Mucosa of stomach (tissue), 1 donor: Measurements from ENCODE around the gene ADGRD1.
"Not testable (repeated sequence)": the region's sequence is repeated elsewhere in the genome, so short reads cannot be mapped to it uniquely, and the experiment has no call there.

Source experiments
- H3K27me3 ChIP-seq: one replicate; pipeline ENCODE4 v1.7.0; 2013; ENCODE audit warnings: mild to moderate bottlenecking, low read length; ENCODE audit not compliant: control insufficient read depth, insufficient read depth
- H3K36me3 ChIP-seq: one replicate; pipeline ENCODE4 v1.7.0; 2013; ENCODE audit warnings: low read length; ENCODE audit not compliant: control insufficient read depth, insufficient read depth
- H3K4me1 ChIP-seq: one replicate; pipeline ENCODE4 v1.7.0; 2013; ENCODE audit warnings: mild to moderate bottlenecking, low read length; ENCODE audit not compliant: control insufficient read depth, insufficient read depth
- H3K4me3 ChIP-seq: one replicate; pipeline ENCODE4 v1.7.0; 2013; ENCODE audit warnings: low read length
- H3K9ac ChIP-seq: one replicate; pipeline ENCODE4 v1.7.0; 2013; ENCODE audit warnings: mild to moderate bottlenecking, low read length, moderate library complexity
- H3K9me3 ChIP-seq: one replicate; pipeline ENCODE4 v1.7.0; 2013; ENCODE audit warnings: mild to moderate bottlenecking, low read length, moderate library complexity; ENCODE audit not compliant: control insufficient read depth
- donor health status: Pancreatic carcinoma.

ADGRD1 gene

DNA sequence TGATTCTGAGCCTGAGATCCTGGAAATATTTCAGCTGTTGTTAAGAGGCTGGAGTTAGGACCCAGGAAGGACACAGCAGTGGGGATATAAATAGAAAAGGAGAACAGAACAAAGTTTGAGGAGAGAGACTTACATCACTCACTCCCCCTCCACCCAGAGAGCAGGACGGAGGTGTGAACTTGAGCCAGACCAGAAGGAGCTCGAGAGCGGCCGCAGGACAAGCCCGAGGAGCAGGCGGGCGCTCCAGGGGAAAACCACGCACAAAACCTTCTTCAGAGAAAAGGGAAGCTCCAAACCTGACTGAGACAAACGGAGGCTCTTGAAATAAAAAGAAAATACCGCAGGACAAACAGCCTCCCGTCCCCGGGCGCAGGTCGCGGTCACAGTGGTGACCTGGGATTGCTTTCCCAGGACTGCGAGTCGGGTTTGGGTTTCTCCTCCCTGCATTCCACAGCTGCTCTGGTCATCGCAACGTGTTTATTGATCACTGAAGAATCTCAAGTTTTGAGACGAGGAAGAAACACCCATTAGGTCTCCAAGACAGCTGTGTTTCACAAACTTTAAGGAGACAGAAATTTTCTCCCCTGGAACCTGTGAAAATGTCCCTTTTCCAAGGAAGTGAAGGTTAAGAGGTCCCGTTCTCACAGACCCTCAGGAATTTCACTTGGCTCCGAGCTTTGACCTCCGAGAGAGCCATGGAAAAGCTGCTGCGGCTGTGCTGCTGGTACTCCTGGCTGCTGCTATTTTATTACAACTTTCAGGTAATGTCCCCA is at the start of gene ADGRD1:
Gene ADGRD1, plus strand, starts transcription at position 137 of the 773 bp plus-strand sequence. Its CDS starts 559 bp downstream, at position 696.
- no peaks in the 10 kb centered on the region for H3K9me3 ChIP-seq
- peaks cover 3% of the 10 kb centered on the region for H3K4me1 ChIP-seq
- peaks cover 7% of the 10 kb centered on the region for H3K27me3 ChIP-seq
- H3K36me3 ChIP-seq: no peaks in the 10 kb centered on the region
- no peak within 1 kb of the TSS for H3K4me3 ChIP-seq
- peak within 1 kb of the TSS; percentile 59 for H3K9ac ChIP-seq

GRCh38 chr12:130904064-130904463 is 49.6 kb upstream of the ADGRD1 start:
- no peak overlapping the region for H3K4me3 ChIP-seq
- no peak overlapping the region for H3K9ac ChIP-seq
- H3K36me3 ChIP-seq: no peaks in the 10 kb centered on the region
- no peaks in the 10 kb centered on the region for H3K4me1 ChIP-seq
- H3K27me3 ChIP-seq: no peaks in the 10 kb centered on the region
- H3K9me3 ChIP-seq: no peaks in the 10 kb centered on the region

DNA sequence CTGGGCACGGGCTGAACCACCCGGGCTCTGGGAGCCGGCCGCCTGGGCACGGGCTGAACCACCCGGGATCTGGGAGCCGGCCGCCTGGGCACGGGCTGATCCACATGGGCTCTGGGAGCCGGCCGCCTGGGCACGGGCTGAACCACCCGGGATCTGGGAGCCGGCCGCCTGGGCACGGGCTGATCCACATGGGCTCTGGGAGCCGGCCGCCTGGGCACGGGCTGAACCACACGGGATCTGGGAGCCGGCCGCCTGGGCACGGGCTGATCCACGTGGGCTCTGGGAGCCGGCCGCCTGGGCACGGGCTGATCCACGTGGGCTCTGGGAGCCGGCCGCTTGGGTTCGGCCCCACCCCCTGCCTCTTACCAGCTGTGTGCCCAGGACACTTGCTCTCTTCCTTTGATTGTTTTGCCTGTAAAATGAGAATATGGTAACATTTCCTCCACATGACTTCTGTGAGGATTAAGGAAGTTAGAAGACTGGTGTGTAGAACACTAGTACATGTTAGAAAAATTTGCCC is 48.7 kb upstream of the ADGRD1 start:
- H3K9me3 ChIP-seq, H3K27me3 ChIP-seq, H3K4me1 ChIP-seq, H3K9ac ChIP-seq, H3K36me3 ChIP-seq, H3K4me3 ChIP-seq: not testable (repeated sequence)

DNA sequence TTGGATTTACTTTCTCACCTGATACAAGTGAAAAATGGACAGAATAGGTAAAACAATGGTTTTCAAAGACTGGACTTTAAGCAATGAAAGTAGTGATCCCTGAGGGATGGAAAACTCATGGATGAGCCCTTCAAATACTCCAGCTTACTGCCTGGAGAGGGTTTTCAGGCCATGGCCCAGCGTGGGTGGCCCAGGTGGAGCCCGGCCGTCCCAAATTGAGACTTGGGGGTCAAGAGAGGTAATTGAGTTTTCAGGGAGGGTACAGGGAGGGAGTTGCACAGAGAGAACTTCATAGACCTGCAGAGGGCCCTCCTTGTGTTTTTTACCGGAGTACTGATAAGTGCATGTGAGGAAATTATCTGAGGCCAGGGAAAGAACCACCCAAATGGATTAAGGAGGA is 44.6 kb upstream of the ADGRD1 start:
- Histone ChIP-seq H3K27me3 (no peaks in the 10 kb centered on the region), H3K9me3 (no peaks in the 10 kb centered on the region), H3K4me3 (no peak overlapping the region), H3K36me3 (no peaks in the 10 kb centered on the region), H3K4me1 (no peaks in the 10 kb centered on the region), H3K9ac (no peak overlapping the region)

- Histone ChIP-seq H3K4me1 (no peaks in the 10 kb centered on the region), H3K9me3 (no peaks in the 10 kb centered on the region), H3K9ac (no peak overlapping the region), H3K36me3 (no peaks in the 10 kb centered on the region), H3K27me3 (no peaks in the 10 kb centered on the region), H3K4me3 (no peak overlapping the region)
Measured at GRCh38 chr12:130911193-130911592, 42.5 kb upstream of the ADGRD1 start.

GRCh38 chr12:130911933-130912332 is 41.8 kb upstream of the ADGRD1 start:
- Histone ChIP-seq H3K4me1 (no peaks in the 10 kb centered on the region), H3K36me3 (no peaks in the 10 kb centered on the region), H3K27me3 (no peaks in the 10 kb centered on the region), H3K4me3 (no peak overlapping the region), H3K9me3 (no peaks in the 10 kb centered on the region), H3K9ac (no peak overlapping the region)

DNA sequence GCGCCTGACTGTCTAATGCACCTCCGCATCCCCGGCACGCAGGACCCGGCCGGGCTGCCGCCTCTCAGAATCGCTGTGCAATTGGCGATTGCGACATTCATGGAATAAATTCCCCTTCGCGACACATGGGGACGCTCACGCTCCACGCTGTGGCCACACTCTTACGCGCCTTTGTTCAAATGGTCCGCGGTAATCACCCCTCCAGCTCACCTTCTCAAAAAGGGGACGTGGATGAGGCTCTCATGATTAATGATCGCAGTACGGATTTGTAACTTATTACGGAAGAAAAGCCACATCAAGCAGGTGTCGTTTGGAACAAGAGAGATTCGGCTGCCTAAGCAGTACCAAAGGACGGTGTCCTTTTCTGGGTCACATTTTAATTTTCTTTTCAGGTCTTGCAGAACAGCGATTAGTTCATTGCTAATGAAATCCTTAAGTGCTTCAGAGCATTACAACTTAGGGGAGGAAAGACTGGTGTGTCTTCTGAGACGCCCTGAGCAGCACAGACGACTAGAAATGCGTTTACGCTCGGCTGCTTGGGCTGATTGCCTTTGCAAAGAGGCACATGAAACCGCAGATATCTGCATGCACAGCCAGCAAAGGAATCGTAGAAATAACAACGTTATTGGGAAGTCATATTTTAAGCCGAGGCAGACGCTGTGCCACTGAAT is 37.3 kb upstream of the ADGRD1 start:
- H3K27me3 ChIP-seq: no peaks in the 10 kb centered on the region
- no peaks in the 10 kb centered on the region for H3K9me3 ChIP-seq
- no peaks in the 10 kb centered on the region for H3K36me3 ChIP-seq
- H3K4me1 ChIP-seq: no peaks in the 10 kb centered on the region
- peak overlapping the region; percentile 22 for H3K9ac ChIP-seq
- H3K4me3 ChIP-seq: no peak overlapping the region

DNA sequence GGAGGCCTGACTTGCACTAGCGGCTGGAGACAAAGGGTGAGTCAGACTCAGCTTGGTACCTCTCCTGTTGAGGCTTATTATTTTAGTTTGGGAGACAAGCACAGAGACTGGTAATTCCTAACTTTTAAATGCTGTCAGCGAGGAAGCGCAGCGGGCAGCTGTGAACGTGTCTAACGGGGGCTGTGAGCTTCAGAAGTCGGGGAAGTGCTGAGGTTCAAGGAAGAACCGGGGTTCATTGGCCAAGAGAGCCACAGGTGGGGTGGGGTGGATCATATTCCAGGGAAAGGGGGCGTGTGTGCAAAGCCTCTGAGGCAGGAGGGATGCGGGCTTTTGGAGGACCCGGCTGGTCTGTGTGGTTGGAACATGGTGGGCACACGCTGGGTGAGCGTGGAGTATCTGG is 36.1 kb upstream of the ADGRD1 start:
- Histone ChIP-seq H3K4me1 (no peaks in the 10 kb centered on the region), H3K4me3 (no peak overlapping the region), H3K9me3 (no peaks in the 10 kb centered on the region), H3K9ac (no peak overlapping the region), H3K27me3 (no peaks in the 10 kb centered on the region), H3K36me3 (no peaks in the 10 kb centered on the region)

GRCh38 chr12:130919086-130919485 is 34.6 kb upstream of the ADGRD1 start:
- no peaks in the 10 kb centered on the region for H3K36me3 ChIP-seq
- H3K4me1 ChIP-seq: no peaks in the 10 kb centered on the region
- no peaks in the 10 kb centered on the region for H3K27me3 ChIP-seq
- H3K4me3 ChIP-seq: no peak overlapping the region
- H3K9me3 ChIP-seq: no peaks in the 10 kb centered on the region
- no peak overlapping the region for H3K9ac ChIP-seq

DNA sequence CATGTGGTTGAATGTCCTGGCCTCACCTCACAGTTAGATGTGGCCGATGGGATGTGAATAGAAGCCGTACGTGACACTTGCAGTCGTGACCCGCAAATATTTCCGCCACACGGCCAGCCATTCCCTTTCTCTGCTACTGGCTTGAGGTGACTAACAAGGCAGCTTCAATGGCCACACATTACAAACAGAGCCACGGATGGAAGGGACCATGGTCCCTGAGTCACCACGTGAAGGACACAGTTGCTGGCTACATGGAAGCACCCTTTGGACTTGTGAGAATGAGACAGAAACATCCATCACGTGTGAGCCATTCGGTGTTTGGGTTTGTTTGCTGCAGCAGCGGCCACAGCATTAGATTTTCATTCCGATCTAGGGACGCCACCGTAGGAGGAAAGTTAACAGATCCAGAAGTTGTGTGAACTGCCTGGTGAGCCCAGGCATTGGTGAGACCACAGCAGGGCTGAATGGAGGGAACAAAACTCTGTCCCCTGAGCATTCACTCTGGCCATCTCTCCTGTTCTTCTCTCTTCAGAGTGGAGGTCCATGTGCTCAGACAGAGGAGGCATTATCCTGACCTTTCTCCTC is 33.5 kb upstream of the ADGRD1 start:
- Histone ChIP-seq H3K27me3 (no peaks in the 10 kb centered on the region), H3K4me1 (no peaks in the 10 kb centered on the region), H3K9me3 (no peaks in the 10 kb centered on the region), H3K4me3 (no peak overlapping the region), H3K36me3 (no peaks in the 10 kb centered on the region), H3K9ac (no peak overlapping the region)

- H3K36me3 ChIP-seq: no peaks in the 10 kb centered on the region
- no peaks in the 10 kb centered on the region for H3K27me3 ChIP-seq
- H3K4me3 ChIP-seq: no peak overlapping the region
- no peak overlapping the region for H3K9ac ChIP-seq
- H3K4me1 ChIP-seq: no peaks in the 10 kb centered on the region
- no peaks in the 10 kb centered on the region for H3K9me3 ChIP-seq
Measured at GRCh38 chr12:130920723-130921381, 32.9 kb upstream of the ADGRD1 start.

GRCh38 chr12:130922511-130922953 is 31.2 kb upstream of the ADGRD1 start:
- H3K9ac ChIP-seq: no peak overlapping the region
- H3K9me3 ChIP-seq: no peaks in the 10 kb centered on the region
- H3K4me1 ChIP-seq: no peaks in the 10 kb centered on the region
- H3K27me3 ChIP-seq: no peaks in the 10 kb centered on the region
- H3K36me3 ChIP-seq: no peaks in the 10 kb centered on the region
- H3K4me3 ChIP-seq: no peak overlapping the region
